Activated T-helper 17 cell treated with anti-CD3 and anti-CD28 coated beads, Interleukin-2, amount 50 U/mL, for 72 hours (primary cell): Measurements from ENCODE around the gene PLEK. TPM values are rescaled to one million over a fixed set of nuclear protein-coding genes. Genes with fewer than 3 reads are reported as not detected.
"Not testable (repeated sequence)": the region's sequence is repeated elsewhere in the genome, so short reads cannot be mapped to it uniquely, and the experiment has no call there.

Experiments used
- ATAC-seq: fragments of 150-1000 bp; cut with Tn5 transposase; replicated peaks from 2 replicates; pipeline ENCODE4 v1.10.0; 2021; ENCODE audit warnings: mild to moderate bottlenecking, moderate library complexity
- H3K27ac Mint-ChIP-seq: one replicate; pipeline ENCODE4 v1.8.0; 2022; ENCODE audit warnings: mixed read lengths
- H3K27me3 Mint-ChIP-seq: one replicate; pipeline ENCODE4 v1.8.0; 2022; ENCODE audit warnings: mixed read lengths
- H3K36me3 Mint-ChIP-seq: one replicate; pipeline ENCODE4 v1.8.0; 2022; ENCODE audit warnings: low read depth, mild to moderate bottlenecking, mixed read lengths
- H3K4me1 Mint-ChIP-seq: one replicate; pipeline ENCODE4 v1.8.0; 2022; ENCODE audit warnings: mixed read lengths
- H3K4me3 Mint-ChIP-seq: one replicate; pipeline ENCODE4 v1.8.0; 2022; ENCODE audit warnings: mild to moderate bottlenecking, mixed read lengths
- H3K9me3 Mint-ChIP-seq: one replicate; pipeline ENCODE4 v1.8.0; 2022; ENCODE audit warnings: mixed read lengths
- total RNA-seq, 2 donors: library from RNA; stranded (reverse); gene quantifications; one replicate each; pipeline ENCODE4 v1.2.3, GENCODE V29; 2022

PLEK gene
- total RNA-seq, 2 donors from 2014 or later: 1.0 to 2.7 TPM

GRCh38 chr2:68367953-68368653, 3.0 kb downstream of the PLEK start:
- no peak overlapping the region for H3K27ac Mint-ChIP-seq
- H3K36me3 Mint-ChIP-seq: no peaks in the 10 kb centered on the region
- H3K9me3 Mint-ChIP-seq: peaks cover 3% of the 10 kb centered on the region
- no peak overlapping the region for H3K4me3 Mint-ChIP-seq
- H3K4me1 Mint-ChIP-seq: no peaks in the 10 kb centered on the region
- no peaks in the 10 kb centered on the region for H3K27me3 Mint-ChIP-seq
- ATAC-seq: no peak

GRCh38 chr2:68368654-68369336, 3.7 kb downstream of the PLEK start:
- ATAC-seq: no peak
- no peaks in the 10 kb centered on the region for H3K4me1 Mint-ChIP-seq
- no peaks in the 10 kb centered on the region for H3K36me3 Mint-ChIP-seq
- no peak overlapping the region for H3K27ac Mint-ChIP-seq
- H3K9me3 Mint-ChIP-seq: peaks cover 3% of the 10 kb centered on the region
- H3K4me3 Mint-ChIP-seq: no peak overlapping the region
- H3K27me3 Mint-ChIP-seq: no peaks in the 10 kb centered on the region

DNA sequence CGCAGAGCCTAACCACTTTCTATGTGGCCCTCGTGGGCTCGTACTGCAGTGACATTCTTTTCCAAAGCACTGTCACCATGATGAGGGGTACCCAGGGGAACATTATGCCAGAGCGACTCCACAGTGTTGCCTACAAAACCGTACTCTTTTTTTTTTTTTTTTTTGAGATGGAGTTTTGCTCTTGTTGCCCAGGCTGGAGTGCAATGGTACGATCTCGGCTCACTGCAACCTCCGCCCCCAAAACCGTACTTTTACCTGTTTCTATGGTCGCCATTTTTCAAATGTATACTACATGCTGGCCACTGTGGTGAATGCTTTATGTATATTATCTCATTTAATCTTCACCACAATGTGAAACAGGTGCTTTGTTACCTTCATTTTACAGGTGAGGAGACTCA, 4.3 kb downstream of the PLEK start:
- no peaks in the 10 kb centered on the region for H3K4me1 Mint-ChIP-seq
- H3K9me3 Mint-ChIP-seq: peaks cover 3% of the 10 kb centered on the region
- H3K27ac Mint-ChIP-seq: no peak overlapping the region
- H3K4me3 Mint-ChIP-seq: no peak overlapping the region
- ATAC-seq: no peak
- H3K36me3 Mint-ChIP-seq: no peaks in the 10 kb centered on the region
- H3K27me3 Mint-ChIP-seq: no peaks in the 10 kb centered on the region

GRCh38 chr2:68371138-68371537, 6.1 kb downstream of the PLEK start:
- no peak overlapping the region for H3K4me3 Mint-ChIP-seq
- H3K4me1 Mint-ChIP-seq: no peaks in the 10 kb centered on the region
- no peaks in the 10 kb centered on the region for H3K36me3 Mint-ChIP-seq
- no peak overlapping the region for H3K27ac Mint-ChIP-seq
- no peak for ATAC-seq
- H3K27me3 Mint-ChIP-seq: no peaks in the 10 kb centered on the region
- peaks cover 3% of the 10 kb centered on the region for H3K9me3 Mint-ChIP-seq

DNA sequence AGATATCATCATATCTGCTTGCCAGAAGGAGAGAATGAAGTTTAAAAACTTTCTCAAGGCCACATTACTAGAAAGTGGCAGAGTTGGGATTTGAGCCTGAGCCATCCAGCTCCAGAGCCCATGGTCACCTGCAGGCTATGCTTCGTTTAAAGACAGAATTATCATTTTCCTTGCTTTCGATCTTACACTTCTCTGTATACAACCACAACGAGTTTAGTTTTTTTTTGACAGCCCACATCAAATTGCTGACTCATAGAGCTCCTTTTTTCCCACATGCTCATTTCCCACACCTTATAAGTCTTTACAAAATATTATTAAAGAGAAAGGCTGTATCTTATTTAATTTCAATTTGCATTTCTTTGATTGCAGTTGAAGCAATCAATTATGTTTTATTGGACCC, 6.5 kb downstream of the PLEK start:
- Mint-ChIP-seq H3K4me3 (no peak overlapping the region), H3K36me3 (no peaks in the 10 kb centered on the region), H3K27me3 (no peaks in the 10 kb centered on the region), H3K9me3 (peaks cover 3% of the 10 kb centered on the region), H3K27ac (no peak overlapping the region), H3K4me1 (no peaks in the 10 kb centered on the region)
- ATAC-seq: peak; percentile 48

DNA sequence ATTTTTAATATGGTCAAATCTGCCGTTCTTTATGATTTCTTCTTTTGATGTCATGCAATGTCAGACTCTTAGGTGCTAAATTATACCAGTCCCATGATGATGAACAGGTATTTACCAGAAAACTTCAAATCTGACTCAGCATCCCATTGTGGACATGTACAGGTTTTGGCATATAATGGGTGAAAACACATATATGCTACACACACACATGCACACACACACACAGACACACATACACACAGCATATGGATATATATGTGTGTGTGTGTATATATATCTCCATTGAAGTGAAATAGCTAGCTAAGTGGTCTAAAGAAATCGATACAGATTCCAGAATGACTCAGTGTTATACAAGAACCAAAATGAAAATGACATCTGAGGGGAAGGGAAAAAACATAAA, 7.4 kb downstream of the PLEK start:
- no peak for ATAC-seq
- Mint-ChIP-seq H3K36me3 (no peaks in the 10 kb centered on the region), H3K4me3 (no peak overlapping the region), H3K27me3 (peaks cover 3% of the 10 kb centered on the region), H3K27ac (no peak overlapping the region), H3K4me1 (no peaks in the 10 kb centered on the region), H3K9me3 (peaks cover 3% of the 10 kb centered on the region)

- Mint-ChIP-seq H3K9me3 (no peaks in the 10 kb centered on the region), H3K36me3 (no peaks in the 10 kb centered on the region), H3K4me3 (no peak overlapping the region), H3K27ac (no peak overlapping the region), H3K27me3 (peaks cover 3% of the 10 kb centered on the region), H3K4me1 (peaks cover under 1% of the 10 kb centered on the region)
- ATAC-seq: no peak
Observed at GRCh38 chr2:68374184-68374583, 9.1 kb downstream of the PLEK start.

GRCh38 chr2:68375582-68375981, 10.5 kb downstream of the PLEK start:
- no peak overlapping the region for H3K27ac Mint-ChIP-seq
- H3K4me3 Mint-ChIP-seq: no peak overlapping the region
- H3K36me3 Mint-ChIP-seq: no peaks in the 10 kb centered on the region
- H3K4me1 Mint-ChIP-seq: peaks cover 9% of the 10 kb centered on the region
- H3K9me3 Mint-ChIP-seq: peaks cover 4% of the 10 kb centered on the region
- ATAC-seq: no peak
- peaks cover 8% of the 10 kb centered on the region for H3K27me3 Mint-ChIP-seq

GRCh38 chr2:68377137-68377780, 12.2 kb downstream of the PLEK start:
- H3K36me3 Mint-ChIP-seq: no peaks in the 10 kb centered on the region
- H3K4me3 Mint-ChIP-seq: no peak overlapping the region
- H3K27me3 Mint-ChIP-seq: peaks cover 8% of the 10 kb centered on the region
- H3K27ac Mint-ChIP-seq: no peak overlapping the region
- no peak for ATAC-seq
- peaks cover 4% of the 10 kb centered on the region for H3K9me3 Mint-ChIP-seq
- H3K4me1 Mint-ChIP-seq: peaks cover 9% of the 10 kb centered on the region

- not testable (repeated sequence) for H3K4me1 Mint-ChIP-seq, H3K4me3 Mint-ChIP-seq, H3K27me3 Mint-ChIP-seq, H3K36me3 Mint-ChIP-seq, ATAC-seq, H3K27ac Mint-ChIP-seq, H3K9me3 Mint-ChIP-seq
Observed at GRCh38 chr2:68378779-68379178, 13.7 kb downstream of the PLEK start.

DNA sequence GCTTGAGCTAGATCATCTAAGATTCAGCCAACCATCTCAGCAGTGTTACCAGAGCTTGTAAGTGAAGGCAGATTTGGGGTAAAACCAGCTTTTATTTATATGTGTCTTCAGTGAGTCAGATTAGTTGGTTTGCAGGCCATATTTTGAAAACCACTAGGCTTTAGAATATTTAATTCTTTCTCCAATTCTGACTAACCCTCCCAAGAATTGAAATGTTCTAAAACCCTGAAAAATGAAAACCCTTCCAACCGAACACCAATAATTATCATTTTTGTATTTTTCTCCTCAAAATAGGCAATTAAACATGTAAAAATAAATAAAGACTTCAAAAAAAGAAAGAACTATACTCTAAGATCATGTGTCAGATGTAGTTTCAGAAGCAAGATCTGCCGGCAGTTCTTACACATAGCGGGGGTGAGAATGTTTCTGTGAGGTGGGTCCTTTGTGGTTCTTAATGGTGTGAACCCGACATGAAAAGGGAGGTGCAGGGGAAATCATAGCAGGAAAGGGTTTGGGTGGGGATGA, 14.2 kb downstream of the PLEK start:
- Mint-ChIP-seq H3K27me3 (peaks cover 8% of the 10 kb centered on the region), H3K4me3 (peak overlapping the region; percentile 59), H3K9me3 (peaks cover 4% of the 10 kb centered on the region), H3K36me3 (no peaks in the 10 kb centered on the region), H3K27ac (peak overlapping the region; percentile 21), H3K4me1 (peaks cover 9% of the 10 kb centered on the region)
- ATAC-seq: peak; percentile 90

DNA sequence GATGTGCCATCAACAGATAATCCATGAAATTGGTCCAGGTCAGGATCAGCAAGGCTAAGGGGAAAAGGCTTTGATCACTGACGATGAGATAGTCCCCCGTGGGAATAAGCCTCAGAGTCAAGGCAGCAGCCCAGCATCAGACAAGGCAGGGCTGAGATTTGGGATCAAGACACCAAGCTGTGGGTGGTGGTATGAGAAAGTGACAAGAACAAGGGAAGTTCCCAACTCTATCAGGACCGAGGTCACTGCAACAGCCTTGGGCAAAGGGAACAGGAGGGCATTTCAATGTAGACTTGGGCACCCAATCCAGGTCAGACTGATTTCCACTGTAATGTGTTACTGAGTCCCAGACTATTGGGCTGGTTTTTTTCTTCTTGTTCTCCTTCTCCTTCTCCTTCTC, 18.7 kb downstream of the PLEK start:
- Mint-ChIP-seq H3K9me3 (peaks cover 4% of the 10 kb centered on the region), H3K27ac (no peak overlapping the region), H3K36me3 (no peaks in the 10 kb centered on the region), H3K4me1 (peaks cover 34% of the 10 kb centered on the region), H3K27me3 (peaks cover 5% of the 10 kb centered on the region), H3K4me3 (no peak overlapping the region)
- ATAC-seq: no peak

DNA sequence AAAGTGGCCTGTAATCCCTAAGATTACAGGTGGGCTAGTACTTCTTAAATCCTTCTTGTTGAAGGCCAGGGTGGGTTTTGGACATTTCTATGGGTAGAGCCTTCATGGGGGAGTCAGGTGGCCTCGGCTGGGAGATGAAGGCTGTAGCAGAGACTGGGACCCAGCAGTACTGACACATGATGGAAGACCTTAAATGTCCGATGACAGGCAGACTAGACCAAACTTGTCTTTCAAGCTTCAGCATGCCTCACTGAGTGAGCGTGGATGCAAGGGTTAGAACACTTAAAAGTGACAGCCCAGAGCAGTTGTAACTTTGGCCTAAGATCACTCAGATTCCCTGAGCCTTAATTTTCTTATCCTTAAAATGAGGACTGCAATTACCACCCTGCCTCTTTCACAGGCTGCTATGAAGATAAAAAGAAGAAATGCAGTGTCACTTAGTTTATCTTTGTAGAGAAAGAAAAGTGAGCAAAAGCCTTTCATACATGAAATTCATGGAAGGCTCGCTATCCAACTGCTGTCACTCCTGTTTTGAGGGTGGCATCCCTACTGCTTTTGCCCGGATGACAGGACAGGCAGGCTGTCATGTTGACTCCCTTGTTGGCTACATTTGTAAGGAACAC, 19.5 kb downstream of the PLEK start:
- peaks cover 36% of the 10 kb centered on the region for H3K4me1 Mint-ChIP-seq
- H3K27me3 Mint-ChIP-seq: peaks cover 4% of the 10 kb centered on the region
- H3K27ac Mint-ChIP-seq: no peak overlapping the region
- no peak overlapping the region for H3K4me3 Mint-ChIP-seq
- ATAC-seq: no peak
- no peaks in the 10 kb centered on the region for H3K36me3 Mint-ChIP-seq
- H3K9me3 Mint-ChIP-seq: peaks cover 4% of the 10 kb centered on the region

GRCh38 chr2:68385220-68385906, 20.3 kb downstream of the PLEK start:
- no peaks in the 10 kb centered on the region for H3K27me3 Mint-ChIP-seq
- H3K4me1 Mint-ChIP-seq: peaks cover 31% of the 10 kb centered on the region
- H3K36me3 Mint-ChIP-seq: no peaks in the 10 kb centered on the region
- H3K27ac Mint-ChIP-seq: no peak overlapping the region
- H3K9me3 Mint-ChIP-seq: no peaks in the 10 kb centered on the region
- no peak overlapping the region for H3K4me3 Mint-ChIP-seq
- peak; percentile 69 for ATAC-seq
